Nephron (organoid): ENCODE measurements around the gene HEPHL1.
A peak's percentile ranks its signal among the peaks of the same experiment; 100 is the strongest.

ENCODE experiments used
- H3K27ac Mint-ChIP-seq, 3 experiments: 2 replicates each; pipeline ENCODE4 v1.8.0; 2020; ENCODE audit warnings: mixed read lengths in 3 of 3, mild to moderate bottlenecking in 2 of 3, moderate library complexity in 1 of 3
- H3K27me3 Mint-ChIP-seq: 2 replicates; pipeline ENCODE4 v1.8.0; 2021; ENCODE audit warnings: low read depth, mild to moderate bottlenecking, moderate library complexity, mixed read lengths
- H3K36me3 Mint-ChIP-seq: 2 replicates; pipeline ENCODE4 v1.8.0; 2020; ENCODE audit warnings: low read depth, mixed read lengths
- H3K4me1 Mint-ChIP-seq: 2 replicates; pipeline ENCODE4 v1.8.0; 2020; ENCODE audit warnings: mixed read lengths
- H3K4me3 Mint-ChIP-seq, 3 experiments: 2 replicates each; pipeline ENCODE4 v1.8.0; 2020; ENCODE audit warnings: mild to moderate bottlenecking in 3 of 3, mixed read lengths in 3 of 3, moderate library complexity in 2 of 3
- H3K9me3 Mint-ChIP-seq: 2 replicates; pipeline ENCODE4 v1.8.0; 2020; ENCODE audit warnings: mixed read lengths
- CTCF ChIP-seq, 3 experiments: fragments of 200-600 bp; sonication (generic); IDR thresholded peaks; one replicate each; pipeline ENCODE4 v1.5.0; 2021; ENCODE audit warnings: antibody characterized with exemption in 3 of 3; ENCODE audit not compliant: unreplicated experiment in 3 of 3

HEPHL1 gene

GRCh38 chr11:94125407-94126115, 104.4 kb downstream of the HEPHL1 start:
- H3K4me1 Mint-ChIP-seq, result peaks cover 22% of the 10 kb centered on the region
- H3K9me3 Mint-ChIP-seq, result peaks cover 4% of the 10 kb centered on the region
- peak overlapping the region; percentile 45 to 80 (median 67) for H3K4me3 Mint-ChIP-seq
- no peaks in the 10 kb centered on the region for H3K36me3 Mint-ChIP-seq
- no peak for TF ChIP-seq CTCF (IDR thresholded peaks at IDR 0.05; ENCODE audit: unreplicated experiment in 3 of 3)
- H3K27ac Mint-ChIP-seq, result peak overlapping the region in 1 of 3 experiments; percentile 82
- H3K27me3 Mint-ChIP-seq, result no peaks in the 10 kb centered on the region

GRCh38 chr11:94127638-94128037, 106.5 kb downstream of the HEPHL1 start:
- peaks cover 4% of the 10 kb centered on the region for H3K9me3 Mint-ChIP-seq
- H3K27ac Mint-ChIP-seq, result peak overlapping the region; percentile 95 to 99 (median 96)
- H3K27me3 Mint-ChIP-seq, result no peaks in the 10 kb centered on the region
- no peaks in the 10 kb centered on the region for H3K36me3 Mint-ChIP-seq
- peak overlapping the region in 2 of 3 experiments; percentile 96 for H3K4me3 Mint-ChIP-seq
- peaks cover 22% of the 10 kb centered on the region for H3K4me1 Mint-ChIP-seq
- no peak for TF ChIP-seq CTCF (IDR thresholded peaks at IDR 0.05; ENCODE audit: unreplicated experiment in 3 of 3)

- Mint-ChIP-seq H3K27me3 (no peaks in the 10 kb centered on the region), H3K36me3 (no peaks in the 10 kb centered on the region), H3K4me3 (peak overlapping the region in 2 of 3 experiments; percentile 96), H3K4me1 (peaks cover 24% of the 10 kb centered on the region), H3K9me3 (peaks cover 4% of the 10 kb centered on the region), H3K27ac (peak overlapping the region; percentile 95 to 99 (median 96))
- no peak for TF ChIP-seq CTCF (IDR thresholded peaks at IDR 0.05; ENCODE audit: unreplicated experiment in 3 of 3)
Observed at GRCh38 chr11:94128291-94128745, 107.2 kb downstream of the HEPHL1 start.

- no peak for TF ChIP-seq CTCF (IDR thresholded peaks at IDR 0.05; ENCODE audit: unreplicated experiment in 3 of 3)
- peaks cover 30% of the 10 kb centered on the region for H3K4me1 Mint-ChIP-seq
- H3K9me3 Mint-ChIP-seq, result peaks cover 4% of the 10 kb centered on the region
- H3K27ac Mint-ChIP-seq, result peak within 1 kb of the TSS; percentile 95 to 99 (median 96)
- no peaks in the 10 kb centered on the region for H3K27me3 Mint-ChIP-seq
- peak within 1 kb of the TSS in 2 of 3 experiments; percentile 96 for H3K4me3 Mint-ChIP-seq
- no peaks in the 10 kb centered on the region for H3K36me3 Mint-ChIP-seq
Observed at GRCh38 chr11:94128746-94129511, 107.8 kb downstream of the HEPHL1 start, which contains the start of gene PANX1. Gene PANX1 (plus strand): TSS chr11:94128841. CDS start chr11:94129313, 472 bp downstream.

GRCh38 chr11:94129512-94130297, 108.6 kb downstream of the HEPHL1 start:
- H3K36me3 Mint-ChIP-seq, result no peaks in the 10 kb centered on the region

More at GRCh38 chr11:94129512-94130297, 108.6 kb downstream of the HEPHL1 start:
- H3K9me3 Mint-ChIP-seq, result no peaks in the 10 kb centered on the region
- no peak overlapping the region for H3K4me3 Mint-ChIP-seq
- H3K27ac Mint-ChIP-seq, result no peak overlapping the region
- TF ChIP-seq CTCF (IDR thresholded peaks at IDR 0.05; ENCODE audit: unreplicated experiment in 3 of 3), result no peak
- H3K27me3 Mint-ChIP-seq, result no peaks in the 10 kb centered on the region
- H3K4me1 Mint-ChIP-seq, result peaks cover 36% of the 10 kb centered on the region
